Liver (tissue), 9 donors: Measurements from ENCODE around the gene TMEM50B. TPM values are rescaled to one million over a fixed set of nuclear protein-coding genes. Genes with fewer than 3 reads are reported as not detected.

ENCODE experiments used
- DNase-seq: peaks from one replicate; pipeline ENCODE4 v3.0.0-alpha.2; 2017; ENCODE audit warnings: low spot score
- H3K27ac ChIP-seq, 2 donors: one replicate each; pipeline ENCODE4 v1.7.0; 2013; ENCODE audit warnings: inconsistent platforms in 2 of 2, low read length in 2 of 2, control low read depth in 1 of 2, low read depth in 1 of 2, mild to moderate bottlenecking in 1 of 2
- H3K27me3 ChIP-seq, 4 donors: one replicate each; pipeline versions ENCODE4 v1.6.1 to v1.7.0; 2013; ENCODE audit warnings: low read length in 3 of 4, inconsistent platforms in 1 of 4, mild to moderate bottlenecking in 1 of 4, moderate library complexity in 1 of 4; ENCODE audit not compliant: control insufficient read depth in 4 of 4, insufficient read depth in 4 of 4
- H3K36me3 ChIP-seq, 4 donors: one replicate each; pipeline versions ENCODE4 v1.6.1 to v1.7.0; 2013; ENCODE audit warnings: low read length in 3 of 4, mild to moderate bottlenecking in 3 of 4, low read depth in 1 of 4, moderate library complexity in 1 of 4; ENCODE audit not compliant: control insufficient read depth in 4 of 4, insufficient read depth in 3 of 4
- H3K4me1 ChIP-seq, 4 donors: one replicate each; pipeline versions ENCODE4 v1.6.1 to v1.7.0; 2013; ENCODE audit warnings: low read length in 3 of 4, mild to moderate bottlenecking in 3 of 4, moderate library complexity in 1 of 4; ENCODE audit not compliant: control insufficient read depth in 4 of 4, insufficient read depth in 4 of 4
- H3K4me3 ChIP-seq, 3 donors: one replicate each; pipeline versions ENCODE4 v1.6.1 to v1.7.0; 2013; ENCODE audit warnings: low read length in 3 of 3, control low read depth in 1 of 3, low read depth in 1 of 3, mild to moderate bottlenecking in 1 of 3
- H3K9ac ChIP-seq, 2 donors: one replicate each; pipeline ENCODE4 v1.7.0; 2013; ENCODE audit warnings: low read length in 2 of 2, mild to moderate bottlenecking in 2 of 2, moderate library complexity in 2 of 2, control low read depth in 1 of 2, low read depth in 1 of 2
- H3K9me3 ChIP-seq, 4 donors: one replicate each; pipeline versions ENCODE4 v1.6.1 to v1.7.0; 2013; ENCODE audit warnings: low read length in 3 of 4; ENCODE audit not compliant: control insufficient read depth in 4 of 4
- EGR1 ChIP-seq, 2 donors: IDR thresholded peaks; 2 replicates each; pipeline ENCODE4 v1.6.1; 2016 to 2018; ENCODE audit warnings: antibody characterized with exemption in 2 of 2, low read depth in 2 of 2
- FOXA1 ChIP-seq: IDR thresholded peaks from 2 replicates; pipeline ENCODE4 v1.6.1; 2016; ENCODE audit warnings: antibody characterized with exemption
- FOXA2 ChIP-seq: IDR thresholded peaks from 2 replicates; pipeline ENCODE4 v1.6.1; 2016; ENCODE audit warnings: antibody characterized with exemption
- GABPA ChIP-seq, 2 donors: IDR thresholded peaks in 1 of 2; conservative IDR thresholded peaks in 1 of 2; 2 replicates each; pipeline ENCODE4 v1.6.1; 2016; ENCODE audit warnings: antibody characterized with exemption in 2 of 2, mild to moderate bottlenecking in 1 of 2, moderate library complexity in 1 of 2
- HNF4A ChIP-seq, 2 donors: conservative IDR thresholded peaks; 2 replicates each; pipeline ENCODE4 v1.6.1; 2016; ENCODE audit warnings: antibody characterized with exemption in 2 of 2, mild to moderate bottlenecking in 2 of 2
- HNF4G ChIP-seq: IDR thresholded peaks from 2 replicates; pipeline ENCODE4 v1.6.1; 2016; ENCODE audit warnings: antibody characterized with exemption
- JUND ChIP-seq, 2 donors: IDR thresholded peaks; 2 replicates each; pipeline ENCODE4 v1.6.1; 2016; ENCODE audit warnings: antibody characterized with exemption in 2 of 2
- MAX ChIP-seq: IDR thresholded peaks from 2 replicates; pipeline ENCODE4 v1.6.1; 2016; ENCODE audit warnings: antibody characterized with exemption
- NR2F2 ChIP-seq: IDR thresholded peaks from 2 replicates; pipeline ENCODE4 v1.6.1; 2016; ENCODE audit warnings: antibody characterized with exemption
- RAD21 ChIP-seq, 2 donors: IDR thresholded peaks; 2 replicates each; pipeline ENCODE4 v1.6.1; 2016; ENCODE audit warnings: antibody characterized with exemption in 2 of 2, mild to moderate bottlenecking in 2 of 2
- RXRA ChIP-seq, 2 donors: IDR thresholded peaks; 2 replicates each; pipeline ENCODE4 v1.6.1; 2017 to 2018; ENCODE audit warnings: antibody characterized with exemption in 2 of 2, mild to moderate bottlenecking in 1 of 2
- SP1 ChIP-seq: IDR thresholded peaks from 2 replicates; pipeline ENCODE4 v1.6.1; 2018; ENCODE audit warnings: antibody characterized with exemption, mild to moderate bottlenecking
- TAF1 ChIP-seq: conservative IDR thresholded peaks from 2 replicates; pipeline ENCODE4 v1.6.1; 2016; ENCODE audit warnings: antibody characterized with exemption, mild to moderate bottlenecking
- YY1 ChIP-seq: IDR thresholded peaks from 2 replicates; pipeline ENCODE4 v1.6.1; 2016; ENCODE audit warnings: antibody characterized with exemption, mild to moderate bottlenecking
- ZBTB33 ChIP-seq: IDR thresholded peaks from 2 replicates; pipeline ENCODE4 v1.6.1; 2016; ENCODE audit warnings: antibody characterized with exemption
- WGBS: extraction: QIAGEN DNeasy Blood & Tissue Kit; methylation state at CpG from one replicate; pipeline ENCODE4 v1.1.7; 2013; 5-methylcytosine and 5-hydroxymethylcytosine counted together
- polyA plus RNA-seq, 2 donors: library from polyadenylated mRNA; stranded (reverse) in 1 of 2; unstranded in 1 of 2; fragments of 200-250 nt in 1 of 2; fragments of >200 nt in 1 of 2; fragmentation: Nextera tagmentation in 1 of 2; extraction: Ambion mirVana in 1 of 2; gene quantifications; one replicate each; pipeline versions ENCODE4 v1.2.1 to v1.2.3, GENCODE V29; 2013 to 2015
- total RNA-seq, 2 donors: library from RNA; depleted of rRNA; stranded (reverse); fragments of >200 nt; gene quantifications; one replicate each; pipeline ENCODE4 v1.2.3, GENCODE V29; 2014
- TF ChIP-seq, protein P1 (sequence below): IDR thresholded peaks from 2 replicates; pipeline ENCODE4 v1.6.1; 2016; ENCODE audit warnings: antibody characterized with exemption, mild to moderate bottlenecking
- TF ChIP-seq, protein P2 (sequence below): fragments of 150-350 bp; IDR thresholded peaks from 2 replicates; pipeline ENCODE4 v1.5.1; 2017; ENCODE audit warnings: improper control_type of control experiment, low read depth, low read length; ENCODE audit not compliant: missing input control
- TF ChIP-seq, protein P3 (sequence below): IDR thresholded peaks from 2 replicates; pipeline ENCODE4 v1.6.1; 2016; ENCODE audit warnings: antibody characterized with exemption
- donor health status: healthy.
- donor health status: healthy.
- donor health status: healthy.
- donor health status: healthy.
- donor health status: healthy.

The TMEM50B gene
- total and polyA plus RNA-seq, 4 donors, result 11.8 to 31.8 (median 29.9) TPM

GRCh38 chr21:33414068-33414467 is 65.7 kb downstream of the TMEM50B start:
- peak overlapping the region in 1 of 2 donors; percentile 21 for H3K27ac ChIP-seq
- no peak overlapping the region for H3K4me3 ChIP-seq
- 91% methylated on average over 14 of the region's 14 CpGs for WGBS
- H3K27me3 ChIP-seq, result no peaks in the 10 kb centered on the region
- H3K9ac ChIP-seq, result no peak overlapping the region
- no peak for DNase-seq
- H3K4me1 ChIP-seq, result peaks cover 6 to 36% (median 24%) of the 10 kb centered on the region in 4 donors
- H3K9me3 ChIP-seq, result no peaks in the 10 kb centered on the region
- peaks cover 5 to 30% (median 18%) of the 10 kb centered on the region in 4 donors for H3K36me3 ChIP-seq
- TF ChIP-seq TAF1 (no peak), EGR1 (IDR thresholded peaks at IDR 0.05; ENCODE audit: low read depth in 2 of 2) (no peak)

DNA sequence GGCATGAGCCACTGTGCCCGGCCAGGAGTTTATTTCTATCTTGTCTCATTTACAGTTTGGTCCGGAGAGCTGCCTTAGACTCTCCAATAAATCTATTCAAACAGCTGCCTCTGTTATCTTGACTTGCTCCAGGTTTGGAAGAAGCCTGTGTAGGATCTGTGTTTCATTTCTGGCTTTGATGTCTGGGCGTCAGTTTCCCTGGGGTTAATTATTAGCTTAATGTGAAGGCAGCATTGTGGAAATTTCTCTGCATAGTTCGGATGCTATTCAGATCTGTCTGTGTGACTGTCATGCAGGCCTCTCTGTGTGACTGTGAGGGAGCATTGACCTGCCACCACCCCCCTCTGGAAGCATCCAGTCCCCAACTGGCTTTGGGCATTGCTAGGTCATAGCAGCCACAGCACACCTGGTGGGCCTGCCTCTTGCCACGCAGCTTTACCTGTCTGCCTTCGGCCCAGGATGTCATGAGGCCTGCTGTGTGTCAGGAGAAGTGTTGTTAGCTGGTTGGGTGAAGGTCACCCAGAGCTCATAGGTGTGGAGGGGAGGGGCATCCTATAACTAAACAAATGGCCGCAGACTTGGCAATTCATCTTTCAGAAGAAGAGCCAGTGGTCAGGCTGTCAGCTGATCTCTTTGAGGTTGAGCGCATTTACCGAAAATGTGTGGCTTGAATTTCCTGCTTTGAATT is 66.8 kb downstream of the TMEM50B start:
- H3K36me3 ChIP-seq, result peaks cover 5 to 30% (median 18%) of the 10 kb centered on the region in 4 donors
- no peaks in the 10 kb centered on the region for H3K9me3 ChIP-seq
- no peak overlapping the region for H3K4me3 ChIP-seq
- peaks cover 6 to 31% (median 21%) of the 10 kb centered on the region in 4 donors for H3K4me1 ChIP-seq
- WGBS, result 26% methylated on average over 9 of the region's 9 CpGs
- H3K27ac ChIP-seq, result peak overlapping the region; percentile 64 to 71
- peak; percentile 10 for TF ChIP-seq MAX
- peak in 1 of 2 donors; percentile 53 for TF ChIP-seq HNF4A (conservative IDR thresholded peaks at IDR 0.05)
- TF ChIP-seq FOXA1, result no peak
- TF ChIP-seq, protein P1, sequence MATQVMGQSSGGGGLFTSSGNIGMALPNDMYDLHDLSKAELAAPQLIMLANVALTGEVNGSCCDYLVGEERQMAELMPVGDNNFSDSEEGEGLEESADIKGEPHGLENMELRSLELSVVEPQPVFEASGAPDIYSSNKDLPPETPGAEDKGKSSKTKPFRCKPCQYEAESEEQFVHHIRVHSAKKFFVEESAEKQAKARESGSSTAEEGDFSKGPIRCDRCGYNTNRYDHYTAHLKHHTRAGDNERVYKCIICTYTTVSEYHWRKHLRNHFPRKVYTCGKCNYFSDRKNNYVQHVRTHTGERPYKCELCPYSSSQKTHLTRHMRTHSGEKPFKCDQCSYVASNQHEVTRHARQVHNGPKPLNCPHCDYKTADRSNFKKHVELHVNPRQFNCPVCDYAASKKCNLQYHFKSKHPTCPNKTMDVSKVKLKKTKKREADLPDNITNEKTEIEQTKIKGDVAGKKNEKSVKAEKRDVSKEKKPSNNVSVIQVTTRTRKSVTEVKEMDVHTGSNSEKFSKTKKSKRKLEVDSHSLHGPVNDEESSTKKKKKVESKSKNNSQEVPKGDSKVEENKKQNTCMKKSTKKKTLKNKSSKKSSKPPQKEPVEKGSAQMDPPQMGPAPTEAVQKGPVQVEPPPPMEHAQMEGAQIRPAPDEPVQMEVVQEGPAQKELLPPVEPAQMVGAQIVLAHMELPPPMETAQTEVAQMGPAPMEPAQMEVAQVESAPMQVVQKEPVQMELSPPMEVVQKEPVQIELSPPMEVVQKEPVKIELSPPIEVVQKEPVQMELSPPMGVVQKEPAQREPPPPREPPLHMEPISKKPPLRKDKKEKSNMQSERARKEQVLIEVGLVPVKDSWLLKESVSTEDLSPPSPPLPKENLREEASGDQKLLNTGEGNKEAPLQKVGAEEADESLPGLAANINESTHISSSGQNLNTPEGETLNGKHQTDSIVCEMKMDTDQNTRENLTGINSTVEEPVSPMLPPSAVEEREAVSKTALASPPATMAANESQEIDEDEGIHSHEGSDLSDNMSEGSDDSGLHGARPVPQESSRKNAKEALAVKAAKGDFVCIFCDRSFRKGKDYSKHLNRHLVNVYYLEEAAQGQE, result peak; percentile 57
- TF ChIP-seq YY1, result peak; percentile 77
- TF ChIP-seq ZBTB33, result no peak
- peak in 1 of 2 donors; percentile 28 for TF ChIP-seq RAD21 (IDR thresholded peaks at IDR 0.05)
- peak; percentile 83 for TF ChIP-seq SP1
- TF ChIP-seq FOXA2, result no peak
- no peak for TF ChIP-seq JUND (IDR thresholded peaks at IDR 0.05)
- no peak for TF ChIP-seq NR2F2
- TF ChIP-seq, protein P2, sequence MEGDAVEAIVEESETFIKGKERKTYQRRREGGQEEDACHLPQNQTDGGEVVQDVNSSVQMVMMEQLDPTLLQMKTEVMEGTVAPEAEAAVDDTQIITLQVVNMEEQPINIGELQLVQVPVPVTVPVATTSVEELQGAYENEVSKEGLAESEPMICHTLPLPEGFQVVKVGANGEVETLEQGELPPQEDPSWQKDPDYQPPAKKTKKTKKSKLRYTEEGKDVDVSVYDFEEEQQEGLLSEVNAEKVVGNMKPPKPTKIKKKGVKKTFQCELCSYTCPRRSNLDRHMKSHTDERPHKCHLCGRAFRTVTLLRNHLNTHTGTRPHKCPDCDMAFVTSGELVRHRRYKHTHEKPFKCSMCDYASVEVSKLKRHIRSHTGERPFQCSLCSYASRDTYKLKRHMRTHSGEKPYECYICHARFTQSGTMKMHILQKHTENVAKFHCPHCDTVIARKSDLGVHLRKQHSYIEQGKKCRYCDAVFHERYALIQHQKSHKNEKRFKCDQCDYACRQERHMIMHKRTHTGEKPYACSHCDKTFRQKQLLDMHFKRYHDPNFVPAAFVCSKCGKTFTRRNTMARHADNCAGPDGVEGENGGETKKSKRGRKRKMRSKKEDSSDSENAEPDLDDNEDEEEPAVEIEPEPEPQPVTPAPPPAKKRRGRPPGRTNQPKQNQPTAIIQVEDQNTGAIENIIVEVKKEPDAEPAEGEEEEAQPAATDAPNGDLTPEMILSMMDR, result no peak
- no peak for TF ChIP-seq TAF1
- TF ChIP-seq GABPA (IDR thresholded peaks at IDR 0.05 in 1 of 2, conservative IDR thresholded peaks at IDR 0.05 in 1 of 2), result no peak
- TF ChIP-seq RXRA (IDR thresholded peaks at IDR 0.05), result peak; percentile 89 to 92
- no peak for TF ChIP-seq HNF4G
- TF ChIP-seq, protein P3, sequence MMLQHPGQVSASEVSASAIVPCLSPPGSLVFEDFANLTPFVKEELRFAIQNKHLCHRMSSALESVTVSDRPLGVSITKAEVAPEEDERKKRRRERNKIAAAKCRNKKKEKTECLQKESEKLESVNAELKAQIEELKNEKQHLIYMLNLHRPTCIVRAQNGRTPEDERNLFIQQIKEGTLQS, result no peak
- no peak for TF ChIP-seq EGR1 (IDR thresholded peaks at IDR 0.05; ENCODE audit: low read depth in 2 of 2)
- peak; percentile 42 for DNase-seq
- H3K27me3 ChIP-seq, result no peaks in the 10 kb centered on the region
- H3K9ac ChIP-seq, result peak overlapping the region in 1 of 2 donors; percentile 14
